Neural progenitor cell (in vitro differentiated cells): ENCODE results near the gene KLF16. TPM values are rescaled to one million over a fixed set of nuclear protein-coding genes. Genes with fewer than 3 reads are reported as not detected.
A peak's percentile ranks its signal among the peaks of the same experiment; 100 is the strongest.

ENCODE experiments used
- DNase-seq: peaks from one replicate; pipeline ENCODE4 v3.0.0-alpha.2; 2016; ENCODE audit warnings: low spot score
- H2AFZ ChIP-seq: fragments of 200-600 bp; sonication (generic); replicated peaks from 2 replicates; pipeline ENCODE4 v1.6.1; 2016; ENCODE audit warnings: antibody characterized with exemption
- H3F3A ChIP-seq: fragments of 200-600 bp; sonication (generic); 2 replicates; pipeline ENCODE4 v1.6.1; 2016; ENCODE audit warnings: antibody characterized with exemption, low read depth
- H3K27ac ChIP-seq: fragments of 200-600 bp; sonication (generic); 2 replicates; pipeline ENCODE4 v1.5.1; 2016; ENCODE audit warnings: mild to moderate bottlenecking
- H3K27me3 ChIP-seq: fragments of 200-600 bp; sonication (generic); 2 replicates; pipeline ENCODE4 v1.6.1; 2016; ENCODE audit warnings: mild to moderate bottlenecking, moderate library complexity
- H3K36me3 ChIP-seq: fragments of 200-600 bp; sonication (generic); 2 replicates; pipeline ENCODE4 v1.5.1; 2016
- H3K4me1 ChIP-seq: fragments of 200-600 bp; sonication (generic); 2 replicates; pipeline ENCODE4 v1.6.1; 2016; ENCODE audit warnings: mixed run types
- H3K4me2 ChIP-seq: fragments of 200-600 bp; sonication (generic); 2 replicates; pipeline ENCODE4 v1.6.1; 2016
- H3K4me3 ChIP-seq: fragments of 200-600 bp; sonication (generic); 2 replicates; pipeline ENCODE4 v1.5.1; 2016
- H3K79me2 ChIP-seq: fragments of 200-600 bp; sonication (generic); 2 replicates; pipeline ENCODE4 v1.6.1; 2016; ENCODE audit warnings: low read depth
- H3K9ac ChIP-seq: fragments of 200-600 bp; sonication (generic); 2 replicates; pipeline ENCODE4 v1.6.1; 2016
- H3K9me3 ChIP-seq: fragments of 200-600 bp; sonication (generic); 2 replicates; pipeline ENCODE4 v1.5.1; 2016; ENCODE audit warnings: low read depth
- H4K20me1 ChIP-seq: fragments of 200-600 bp; sonication (generic); 2 replicates; pipeline ENCODE4 v1.6.1; 2016; ENCODE audit warnings: low read depth
- H3K27ac Mint-ChIP-seq: 3 replicates; pipeline ENCODE4 v1.8.0; 2021; ENCODE audit warnings: mixed read lengths
- H3K27me3 Mint-ChIP-seq: 2 replicates; pipeline ENCODE4 v1.8.0; 2022; ENCODE audit warnings: low read depth, mild to moderate bottlenecking, inconsistent platforms, moderate library complexity, mixed read lengths; ENCODE audit not compliant: insufficient read depth
- H3K36me3 Mint-ChIP-seq: 3 replicates; pipeline ENCODE4 v1.8.0; 2021; ENCODE audit warnings: mixed read lengths
- H3K4me1 Mint-ChIP-seq: 3 replicates; pipeline ENCODE4 v1.8.0; 2021; ENCODE audit warnings: mixed read lengths
- H3K4me3 Mint-ChIP-seq: 3 replicates; pipeline ENCODE4 v1.8.0; 2021; ENCODE audit warnings: mild to moderate bottlenecking, moderate library complexity, mixed read lengths
- H3K9me3 Mint-ChIP-seq: 3 replicates; pipeline ENCODE4 v1.8.0; 2020; ENCODE audit warnings: mixed read lengths
- EZH2 ChIP-seq: fragments of 200-600 bp; sonication (generic); IDR thresholded peaks from 2 replicates; pipeline ENCODE4 v1.6.1; 2017; ENCODE audit warnings: antibody characterized with exemption, mild to moderate bottlenecking, moderate library complexity
- EZH2phosphoT487 ChIP-seq: fragments of 200-600 bp; sonication (generic); IDR thresholded peaks from 2 replicates; pipeline ENCODE4 v1.6.1; 2017; ENCODE audit warnings: antibody characterized with exemption
- total RNA-seq: library from RNA; depleted of rRNA; stranded (reverse); fragments of >200 nt; gene quantifications from 2 replicates; pipeline ENCODE4 v1.2.3, GENCODE V29; 2015; ENCODE audit warnings: low replicate concordance
- TF ChIP-seq, protein P1 (sequence below): fragments of 200-600 bp; sonication (generic); IDR thresholded peaks from 2 replicates; pipeline ENCODE4 v1.5.1; 2017; ENCODE audit warnings: antibody characterized with exemption, mild to moderate bottlenecking

Gene KLF16
- total RNA-seq, 1 donor from 2014 or later = 1.0 TPM

DNA sequence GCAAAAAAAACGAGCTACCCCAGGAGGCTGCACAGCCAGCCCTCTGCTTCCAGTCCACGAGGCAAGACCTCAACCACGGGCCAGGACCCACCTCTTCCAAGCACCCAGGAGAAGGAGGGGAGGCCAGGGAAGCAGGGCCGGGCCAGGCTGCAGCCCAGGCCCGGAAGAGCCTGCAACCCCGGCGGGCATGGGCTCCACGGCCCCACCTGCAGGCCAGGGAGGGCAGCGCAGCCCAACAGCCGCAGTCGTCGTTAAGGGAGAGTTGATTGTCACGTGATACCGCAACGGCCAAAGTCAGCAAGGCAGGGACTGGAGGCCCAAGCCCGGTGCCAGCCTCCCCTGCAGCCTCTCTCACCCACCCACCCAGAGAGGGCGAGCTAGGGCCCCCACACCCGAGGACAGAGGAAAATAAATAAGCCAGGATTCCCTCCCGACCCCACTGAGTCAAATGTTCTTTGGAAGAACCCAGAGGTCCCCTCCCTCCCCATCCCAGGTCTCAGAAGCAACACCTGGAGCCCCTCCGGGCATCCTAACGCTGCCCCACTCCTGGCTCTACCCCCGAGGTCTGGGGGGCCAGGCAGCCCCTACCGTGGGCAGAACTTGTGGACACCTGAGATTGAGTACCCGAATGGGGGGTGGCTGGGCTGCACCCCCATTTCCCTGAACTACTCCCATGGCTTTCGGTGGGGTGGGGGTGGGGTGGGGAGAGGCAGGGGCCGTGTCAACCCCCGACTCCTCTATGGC lies 9.9 kb downstream of the KLF16 start:
- Histone ChIP-seq H3K4me1 (peaks cover 45% of the 10 kb centered on the region), H3F3A (peaks cover 35% of the 10 kb centered on the region), H3K4me3 (no peak overlapping the region), H3K79me2 (peaks cover 42% of the 10 kb centered on the region), H3K9me3 (no peaks in the 10 kb centered on the region), H3K36me3 (no peaks in the 10 kb centered on the region), H3K9ac (no peak overlapping the region), H2AFZ (no peak overlapping the region), H3K4me2 (no peak overlapping the region), H3K27ac (no peak overlapping the region), H3K27me3 (peaks cover 19% of the 10 kb centered on the region), H4K20me1 (peaks cover 64% of the 10 kb centered on the region)
- Mint-ChIP-seq H3K27ac (no peak overlapping the region), H3K9me3 (no peaks in the 10 kb centered on the region), H3K27me3 (peaks cover 3% of the 10 kb centered on the region), H3K4me1 (peaks cover 29% of the 10 kb centered on the region), H3K36me3 (no peaks in the 10 kb centered on the region), H3K4me3 (peak overlapping the region; percentile 73)
- DNase-seq = peak; percentile 72
- no peak for TF ChIP-seq EZH2
- TF ChIP-seq, protein P1, sequence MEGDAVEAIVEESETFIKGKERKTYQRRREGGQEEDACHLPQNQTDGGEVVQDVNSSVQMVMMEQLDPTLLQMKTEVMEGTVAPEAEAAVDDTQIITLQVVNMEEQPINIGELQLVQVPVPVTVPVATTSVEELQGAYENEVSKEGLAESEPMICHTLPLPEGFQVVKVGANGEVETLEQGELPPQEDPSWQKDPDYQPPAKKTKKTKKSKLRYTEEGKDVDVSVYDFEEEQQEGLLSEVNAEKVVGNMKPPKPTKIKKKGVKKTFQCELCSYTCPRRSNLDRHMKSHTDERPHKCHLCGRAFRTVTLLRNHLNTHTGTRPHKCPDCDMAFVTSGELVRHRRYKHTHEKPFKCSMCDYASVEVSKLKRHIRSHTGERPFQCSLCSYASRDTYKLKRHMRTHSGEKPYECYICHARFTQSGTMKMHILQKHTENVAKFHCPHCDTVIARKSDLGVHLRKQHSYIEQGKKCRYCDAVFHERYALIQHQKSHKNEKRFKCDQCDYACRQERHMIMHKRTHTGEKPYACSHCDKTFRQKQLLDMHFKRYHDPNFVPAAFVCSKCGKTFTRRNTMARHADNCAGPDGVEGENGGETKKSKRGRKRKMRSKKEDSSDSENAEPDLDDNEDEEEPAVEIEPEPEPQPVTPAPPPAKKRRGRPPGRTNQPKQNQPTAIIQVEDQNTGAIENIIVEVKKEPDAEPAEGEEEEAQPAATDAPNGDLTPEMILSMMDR = peak; percentile 81

DNA sequence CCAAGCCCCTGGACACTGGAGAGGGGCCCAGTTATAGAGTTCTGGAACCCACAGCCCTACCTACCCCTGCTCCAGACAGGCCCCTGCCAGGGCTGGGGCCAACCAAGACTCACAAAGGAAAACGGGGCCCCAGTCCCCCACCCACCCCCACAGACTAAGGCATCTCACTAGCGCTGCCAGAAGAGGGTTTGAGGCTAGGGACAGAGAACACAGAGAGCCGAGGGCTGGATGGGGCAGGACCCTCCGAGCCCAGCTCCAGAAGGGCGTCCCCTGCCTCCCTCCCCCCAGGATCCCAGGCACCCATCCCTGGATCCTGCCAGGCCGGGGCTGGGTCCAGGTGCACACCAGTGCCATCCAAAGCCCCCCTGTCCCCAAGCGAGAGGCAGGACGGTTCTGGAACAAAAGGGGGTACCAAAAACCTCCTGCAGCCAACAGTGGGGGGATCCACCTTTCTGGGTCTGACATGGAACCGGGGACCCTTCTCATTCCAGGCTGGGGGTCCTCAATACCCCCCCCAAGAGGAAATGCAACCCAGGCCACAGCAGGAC lies 10.7 kb downstream of the KLF16 start:
- no peak for TF ChIP-seq EZH2phosphoT487
- no peak for TF ChIP-seq EZH2
- TF ChIP-seq, protein P1 = no peak
- DNase-seq = no peak
- Mint-ChIP-seq H3K4me3 (no peak overlapping the region), H3K27me3 (peaks cover 3% of the 10 kb centered on the region), H3K4me1 (peaks cover 22% of the 10 kb centered on the region), H3K36me3 (no peaks in the 10 kb centered on the region), H3K9me3 (no peaks in the 10 kb centered on the region), H3K27ac (no peak overlapping the region)
- peaks cover 38% of the 10 kb centered on the region for H3K4me1 ChIP-seq
- H2AFZ ChIP-seq = no peak overlapping the region
- H3F3A ChIP-seq = peaks cover 39% of the 10 kb centered on the region
- H3K79me2 ChIP-seq = peaks cover 39% of the 10 kb centered on the region
- H3K4me2 ChIP-seq = no peak overlapping the region
- peaks cover 12% of the 10 kb centered on the region for H3K27me3 ChIP-seq
- no peaks in the 10 kb centered on the region for H3K36me3 ChIP-seq
- no peak overlapping the region for H3K9ac ChIP-seq
- no peak overlapping the region for H3K27ac ChIP-seq
- H4K20me1 ChIP-seq = peaks cover 60% of the 10 kb centered on the region
- H3K4me3 ChIP-seq = no peak overlapping the region
- no peaks in the 10 kb centered on the region for H3K9me3 ChIP-seq

DNA sequence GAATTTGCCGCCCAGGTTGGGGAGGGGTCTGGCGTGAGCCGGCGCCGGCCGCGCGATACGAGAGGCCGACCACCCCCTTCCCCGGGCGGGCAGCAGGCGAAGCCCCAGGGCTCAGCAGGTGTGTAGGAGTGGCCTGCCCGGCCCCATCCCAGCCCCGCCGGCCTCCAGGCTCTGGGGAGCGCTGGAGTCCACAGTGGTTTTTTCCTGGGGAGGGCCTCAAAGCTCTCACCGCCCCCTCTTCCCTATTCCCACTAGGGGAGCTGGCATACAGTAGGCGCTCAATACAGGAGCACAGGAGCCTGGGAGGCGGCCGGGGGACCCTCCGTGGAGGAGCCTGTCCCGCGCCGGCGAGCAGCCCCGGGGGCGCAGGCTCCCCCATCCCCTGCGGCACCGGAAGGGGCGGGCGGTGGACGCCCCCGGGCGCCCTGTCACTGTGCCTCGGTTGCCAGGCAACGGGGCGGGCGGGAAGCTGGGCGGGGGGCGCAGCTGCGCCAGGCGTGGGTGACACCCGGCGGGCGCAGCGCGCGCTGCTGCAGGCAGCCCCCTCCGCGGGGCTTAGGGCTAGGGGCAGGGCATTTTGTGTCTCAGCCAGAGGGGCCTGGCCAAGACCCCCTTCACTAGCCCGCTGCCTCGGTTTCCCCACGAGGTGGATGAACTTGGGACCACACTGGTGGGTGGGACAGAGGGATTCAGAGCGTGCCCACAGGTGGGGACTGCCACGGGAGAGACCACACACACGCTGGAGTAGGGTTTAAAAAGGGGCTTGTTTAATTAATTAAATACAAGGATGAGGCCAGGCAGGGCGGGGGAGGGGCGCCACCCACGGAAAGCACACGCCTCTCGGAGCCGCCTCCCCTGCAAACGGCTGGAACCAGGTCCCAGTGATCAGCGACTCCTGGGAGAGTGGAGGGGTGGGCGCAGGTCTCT lies 11.5 kb downstream of the KLF16 start:
- Mint-ChIP-seq H3K27me3 (peaks cover 3% of the 10 kb centered on the region), H3K27ac (no peak overlapping the region), H3K9me3 (no peaks in the 10 kb centered on the region), H3K36me3 (no peaks in the 10 kb centered on the region), H3K4me3 (no peak overlapping the region), H3K4me1 (peaks cover 27% of the 10 kb centered on the region)
- H3K4me3 ChIP-seq = no peak overlapping the region
- H3K79me2 ChIP-seq = peaks cover 39% of the 10 kb centered on the region
- H3K27me3 ChIP-seq = peaks cover 5% of the 10 kb centered on the region
- no peaks in the 10 kb centered on the region for H3K36me3 ChIP-seq
- no peak for TF ChIP-seq EZH2phosphoT487
- TF ChIP-seq, protein P1 = no peak
- no peak for TF ChIP-seq EZH2
- no peak for DNase-seq
- H3K27ac ChIP-seq = no peak overlapping the region
- no peak overlapping the region for H3K4me2 ChIP-seq
- peaks cover 42% of the 10 kb centered on the region for H3F3A ChIP-seq
- H3K4me1 ChIP-seq = peaks cover 36% of the 10 kb centered on the region
- H3K9ac ChIP-seq = no peak overlapping the region
- H4K20me1 ChIP-seq = peaks cover 60% of the 10 kb centered on the region
- H3K9me3 ChIP-seq = no peaks in the 10 kb centered on the region
- H2AFZ ChIP-seq = no peak overlapping the region
